Left ventricle myocardium inferior (tissue), 1 donor: Measurements from ENCODE around the gene ANKZF1. TPM values are rescaled to one million over a fixed set of nuclear protein-coding genes. Genes with fewer than 3 reads are reported as not detected.

Source experiments
- DNase-seq: peaks from one replicate; pipeline ENCODE4 v3.0.0-alpha.2; 2020
- H3K27ac ChIP-seq: fragments of 200-600 bp; replicated peaks from 2 replicates; pipeline ENCODE4 v1.8.0; 2021
- H3K27me3 ChIP-seq: fragments of 200-600 bp; 2 replicates; pipeline ENCODE4 v1.8.0; 2021; ENCODE audit warnings: low read depth
- H3K36me3 ChIP-seq: fragments of 200-600 bp; 2 replicates; pipeline ENCODE4 v1.8.0; 2021
- H3K4me1 ChIP-seq: fragments of 200-600 bp; 2 replicates; pipeline ENCODE4 v1.8.0; 2021
- H3K4me3 ChIP-seq: fragments of 200-600 bp; 2 replicates; pipeline ENCODE4 v1.8.0; 2021; ENCODE audit warnings: mild to moderate bottlenecking, moderate library complexity
- H3K9me3 ChIP-seq: fragments of 200-600 bp; replicated peaks from 2 replicates; pipeline ENCODE4 v1.8.0; 2021
- CTCF ChIP-seq: fragments of 200-600 bp; IDR thresholded peaks from 2 replicates; pipeline ENCODE4 v1.8.0; 2021; ENCODE audit warnings: antibody characterized with exemption, mild to moderate bottlenecking, borderline replicate concordance
- intact Hi-C: fragments of 100-400 bp; cut with micrococcal nuclease; formaldehyde crosslinking; loops from one replicate; pipeline ENCODE4 v1.11.0; 2022
- total RNA-seq: library from RNA; stranded (reverse); fragmentation: NEBNext Ultra II Directional; extraction: Animal tissue kit (Norgen Biotek cat#: 25700); gene quantifications from one replicate; pipeline ENCODE4 v1.2.1, GENCODE V29; 2021
- donor health status: DM: no; HTN: yes; CAD: no; lungs with severe emphysema.

The ANKZF1 gene
- total RNA-seq, 1 donor from 2014 or later: 29.8 TPM

- intact Hi-C loops: no loop called here
- TF ChIP-seq CTCF: no peak
- Histone ChIP-seq H3K9me3 (no peaks in the 10 kb centered on the region), H3K36me3 (peaks cover 55% of the 10 kb centered on the region), H3K27ac (peak overlapping the region; percentile 98), H3K27me3 (no peaks in the 10 kb centered on the region), H3K4me3 (peak overlapping the region; percentile 88), H3K4me1 (peaks cover 75% of the 10 kb centered on the region)
- DNase-seq: no peak
Observed at GRCh38 chr2:219280651-219281050, 51.0 kb downstream of the ANKZF1 start.

GRCh38 chr2:219281588-219281987, 52.0 kb downstream of the ANKZF1 start:
- Histone ChIP-seq H3K27me3 (no peaks in the 10 kb centered on the region), H3K27ac (no peak overlapping the region), H3K4me1 (peaks cover 81% of the 10 kb centered on the region), H3K4me3 (no peak overlapping the region), H3K36me3 (peaks cover 58% of the 10 kb centered on the region), H3K9me3 (no peaks in the 10 kb centered on the region)
- intact Hi-C loops: no loop called here
- DNase-seq: no peak
- no peak for TF ChIP-seq CTCF

- H3K27me3 ChIP-seq: no peaks in the 10 kb centered on the region
- H3K27ac ChIP-seq: no peak overlapping the region
- DNase-seq: no peak
- peaks cover 82% of the 10 kb centered on the region for H3K4me1 ChIP-seq
- H3K4me3 ChIP-seq: no peak overlapping the region
- H3K36me3 ChIP-seq: peaks cover 61% of the 10 kb centered on the region
- intact Hi-C loops: no loop called here
- no peak for TF ChIP-seq CTCF
- no peaks in the 10 kb centered on the region for H3K9me3 ChIP-seq
Observed at GRCh38 chr2:219282375-219282774, 52.8 kb downstream of the ANKZF1 start.

- Histone ChIP-seq H3K27me3 (no peaks in the 10 kb centered on the region), H3K36me3 (peaks cover 61% of the 10 kb centered on the region), H3K27ac (no peak overlapping the region), H3K4me1 (peaks cover 76% of the 10 kb centered on the region), H3K4me3 (no peak overlapping the region), H3K9me3 (no peaks in the 10 kb centered on the region)
- TF ChIP-seq CTCF: no peak
- no peak for DNase-seq
- intact Hi-C loops: no loop called here
Observed at GRCh38 chr2:219282943-219283581, 53.5 kb downstream of the ANKZF1 start.

GRCh38 chr2:219284501-219285372, 55.1 kb downstream of the ANKZF1 start:
- TF ChIP-seq CTCF: no peak
- H3K4me1 ChIP-seq: peaks cover 66% of the 10 kb centered on the region

More at GRCh38 chr2:219284501-219285372, 55.1 kb downstream of the ANKZF1 start:
- Histone ChIP-seq H3K9me3 (no peaks in the 10 kb centered on the region), H3K36me3 (peaks cover 61% of the 10 kb centered on the region), H3K4me3 (no peak overlapping the region), H3K27ac (peak overlapping the region; percentile 12), H3K27me3 (no peaks in the 10 kb centered on the region)
- no peak for DNase-seq
- intact Hi-C loops: no loop called here
